IMR-90 (cell line): ENCODE measurements around the gene CYB5B. TPM values are rescaled to one million over a fixed set of nuclear protein-coding genes. Genes with fewer than 3 reads are reported as not detected.

Experiments
- ATAC-seq: fragments of 200-7000 bp; cut with Tn5 transposase; 2 replicates; pipeline ENCODE4 v1.9.1; 2020; ENCODE audit warnings: low read depth, mild to moderate bottlenecking, moderate library complexity
- BruUV-seq: library from RNA; stranded (reverse); fragments of 400-500 nt; replicated peaks from 2 replicates; lab custom pipeline; 2021; lab: Mats Ljungman, UMichigan
- CTCF ChIA-PET: fragments of 300-600 bp; formaldehyde crosslinking; extraction: SDS; loops from one replicate; lab custom pipeline; 2021; ENCODE audit warnings: antibody characterized with exemption; lab: Yijun Ruan, JAX
- POLR2A ChIA-PET: fragments of 300-600 bp; sonication (Branson Sonifier 250); formaldehyde crosslinking; loops from one replicate; lab custom pipeline; 2022; ENCODE audit warnings: antibody characterized with exemption; ENCODE audit not compliant: unreplicated experiment; lab: Charles Lee
- DNase-seq: peaks from one replicate; pipeline ENCODE4 v3.0.0; 2013
- H2AFZ ChIP-seq: replicated peaks from 2 replicates; pipeline ENCODE3; 2013; ENCODE audit warnings: low read length, mild to moderate bottlenecking; ENCODE audit not compliant: poor library complexity
- H2AK5ac ChIP-seq: 2 replicates; pipeline ENCODE4 v1.6.1; 2013; ENCODE audit warnings: low read depth, low read length, inconsistent platforms
- H2AK9ac ChIP-seq: replicated peaks from 2 replicates; pipeline ENCODE3; 2013; ENCODE audit warnings: mild to moderate bottlenecking, low read depth, low read length, moderate library complexity; ENCODE audit not compliant: poor library complexity
- H2BK120ac ChIP-seq: 2 replicates; pipeline ENCODE4 v1.6.1; 2013; ENCODE audit warnings: low read depth, low read length, inconsistent platforms
- H2BK15ac ChIP-seq: 3 replicates; pipeline ENCODE4 v1.6.1; 2013; ENCODE audit warnings: low read depth, low read length, inconsistent platforms
- H2BK20ac ChIP-seq: 2 replicates; pipeline ENCODE4 v1.6.1; 2013; ENCODE audit warnings: low read depth, mild to moderate bottlenecking, inconsistent platforms, low read length, moderate library complexity
- H2BK5ac ChIP-seq: 2 replicates; pipeline ENCODE4 v1.6.1; 2013; ENCODE audit warnings: mild to moderate bottlenecking, low read depth, low read length, inconsistent platforms; ENCODE audit not compliant: poor library complexity, severe bottlenecking
- H3K14ac ChIP-seq: replicated peaks from 2 replicates; pipeline ENCODE4 v1.6.1; 2013; ENCODE audit warnings: low read depth, low read length, inconsistent platforms
- H3K18ac ChIP-seq: 2 replicates; pipeline ENCODE4 v1.6.1; 2013; ENCODE audit warnings: low read depth, low read length, control low read depth
- H3K23ac ChIP-seq: 2 replicates; pipeline ENCODE4 v1.6.1; 2013; ENCODE audit warnings: low read depth, low read length, inconsistent platforms
- H3K27ac ChIP-seq: 2 replicates; pipeline ENCODE4 v1.5.1; 2013; ENCODE audit warnings: mild to moderate bottlenecking, control low read depth, low read length; ENCODE audit not compliant: insufficient read depth
- H3K27me3 ChIP-seq: 2 replicates; pipeline ENCODE4 v1.6.1; 2013; ENCODE audit warnings: low read length; ENCODE audit not compliant: control insufficient read depth, insufficient read depth
- H3K36me3 ChIP-seq: 2 replicates; pipeline ENCODE4 v1.6.1; 2013; ENCODE audit warnings: low read length, mixed read lengths; ENCODE audit not compliant: control insufficient read depth, insufficient read depth
- H3K4ac ChIP-seq: 2 replicates; pipeline ENCODE4 v1.6.1; 2013; ENCODE audit warnings: low read depth, low read length, inconsistent platforms
- H3K4me1 ChIP-seq: 2 replicates; pipeline ENCODE4 v1.6.1; 2013; ENCODE audit warnings: low read length, mixed read lengths; ENCODE audit not compliant: control insufficient read depth, insufficient read depth
- H3K4me2 ChIP-seq: 2 replicates; pipeline ENCODE4 v1.6.1; 2013; ENCODE audit warnings: low read depth, mild to moderate bottlenecking, control low read depth, low read length, moderate library complexity
- H3K4me3 ChIP-seq: 2 replicates; pipeline ENCODE4 v1.5.1; 2013; ENCODE audit warnings: low read depth, mild to moderate bottlenecking, control low read depth, low read length, moderate library complexity; ENCODE audit not compliant: insufficient read depth
- H3K56ac ChIP-seq: 2 replicates; pipeline ENCODE4 v1.6.1; 2013; ENCODE audit warnings: low read length, inconsistent platforms; ENCODE audit not compliant: insufficient read depth; ENCODE audit errors: extremely low read depth
- H3K79me1 ChIP-seq, 2 experiments: 2 replicates each; pipeline ENCODE4 v1.6.1; 2013; ENCODE audit warnings: low read length in 2 of 2, inconsistent platforms in 1 of 2, low read depth in 1 of 2
- H3K9ac ChIP-seq: 2 replicates; pipeline ENCODE4 v1.6.1; 2013; ENCODE audit warnings: low read depth, low read length, control low read depth
- H3K9me1 ChIP-seq: 2 replicates; pipeline ENCODE4 v1.6.1; 2013; ENCODE audit warnings: low read length, inconsistent platforms; ENCODE audit not compliant: insufficient read depth
- H3K9me3 ChIP-seq: 2 replicates; pipeline ENCODE4 v1.6.1; 2013; ENCODE audit warnings: low read length; ENCODE audit not compliant: control insufficient read depth, insufficient read depth
- H4K20me1 ChIP-seq: 2 replicates; pipeline ENCODE4 v1.6.1; 2013; ENCODE audit warnings: low read length, inconsistent platforms; ENCODE audit not compliant: insufficient read depth
- H4K5ac ChIP-seq: 2 replicates; pipeline ENCODE4 v1.6.1; 2013; ENCODE audit warnings: mild to moderate bottlenecking, low read depth, low read length, control low read depth
- H4K8ac ChIP-seq, 2 experiments: 2 replicates each; pipeline ENCODE4 v1.6.1; 2013; ENCODE audit warnings: low read depth in 2 of 2, low read length in 2 of 2, control low read depth in 1 of 2, inconsistent platforms in 1 of 2
- H4K91ac ChIP-seq: 2 replicates; pipeline ENCODE4 v1.6.1; 2013; ENCODE audit warnings: low read depth, low read length, inconsistent platforms; ENCODE audit not compliant: insufficient read depth
- FOS ChIP-seq: fragments of 150-350 bp; IDR thresholded peaks from 2 replicates; pipeline ENCODE4 v1.6.1; 2016; ENCODE audit warnings: low read depth, low read length
- SMC3 ChIP-seq: fragments of 150-350 bp; IDR thresholded peaks from 2 replicates; pipeline ENCODE4 v1.6.1; 2016; ENCODE audit warnings: low read depth, mild to moderate bottlenecking, antibody characterized with exemption, low read length, moderate library complexity
- WGBS, 2 experiments: methylation state at CpG; one replicate each; pipeline versions ENCODE4 v1.1.5 to v1.1.7; 2013; ENCODE audit warnings: missing lambda C conversion rate in 2 of 2; ENCODE audit not compliant: insufficient read length in 1 of 2; ENCODE audit errors: extremely low coverage in 2 of 2; 5-methylcytosine and 5-hydroxymethylcytosine counted together
- dilution Hi-C: fragments of 300-500 bp; cut with HindIII; formaldehyde crosslinking; loops from one replicate; pipeline ENCODE4 v1.14.3; 2018; ENCODE audit warnings: low sequenced_read_pairs; ENCODE audit not compliant: unreplicated experiment
- in situ Hi-C: fragments of 300-500 bp; cut with MboI; formaldehyde crosslinking; loops from 3 replicates; pipeline ENCODE4 v1.14.3; 2019; ENCODE audit warnings: low sequenced_read_pairs, inconsistent platforms, mixed read lengths
- intact Hi-C: fragments of 100-400 bp; cut with micrococcal nuclease; formaldehyde crosslinking; loops from 2 replicates; pipeline ENCODE4 v1.10.0; 2022
- polyA plus RNA-seq, 3 experiments: library from polyadenylated mRNA; depleted of rRNA; stranded (reverse); fragments of >200 nt; gene quantifications; 2 replicates each; pipeline ENCODE4 v1.2.3, GENCODE V29; 2012; ENCODE audit warnings: low replicate concordance in 1 of 3
- total RNA-seq: library from RNA; depleted of rRNA; stranded (reverse); fragments of >200 nt; gene quantifications from 2 replicates; pipeline ENCODE4 v1.2.3, GENCODE V29; 2012

Gene CYB5B
- total and polyA plus RNA-seq, 2 of the 4 experiments (the other 2 are of a cell fraction) = 100 to 102 TPM

- ATAC-seq (peak; percentile 73), DNase-seq (peak; percentile 83)
- Histone ChIP-seq H3K56ac (no peak overlapping the region), H3K9me1 (peaks cover 3% of the 10 kb centered on the region; the same call in 1 of the 2 replicates), H2BK120ac (peak overlapping the region; percentile 54; the same call in 1 of the 2 replicates), H3K27me3 (no peaks in the 10 kb centered on the region), H4K5ac (no peak overlapping the region), H2AK5ac (no peak overlapping the region), H3K4me3 (no peak overlapping the region), H4K91ac (no peak overlapping the region), H3K9me3 (no peaks in the 10 kb centered on the region), H3K4me1 (peaks cover 2% of the 10 kb centered on the region; the same call in 1 of the 2 replicates), H3K9ac (no peak overlapping the region; the same call in 1 of the 2 replicates), H4K20me1 (no peaks in the 10 kb centered on the region), H3K79me1 (no peaks in the 10 kb centered on the region), H3K4ac (no peak overlapping the region; the same call in 1 of the 2 replicates), H2BK15ac (peak overlapping the region; percentile 58; the same call in 1 of the 3 replicates), H3K18ac (peak overlapping the region; percentile 82; the same call in 1 of the 2 replicates), H3K14ac (no peak overlapping the region), H2BK20ac (peak overlapping the region; percentile 40; the same call in 1 of the 2 replicates), H4K8ac (peak overlapping the region in 1 of 2 experiments; percentile 73; a peak in 1 of 4 replicates), H3K4me2 (peak overlapping the region; percentile 81; the same call in 1 of the 2 replicates), H3K27ac (peak overlapping the region; percentile 50), H3K36me3 (no peaks in the 10 kb centered on the region), H2AK9ac (no peak overlapping the region), H2AFZ (no peak overlapping the region), H2BK5ac (peak overlapping the region; percentile 48), H3K23ac (0 out of 2 replicates have a peak overlapping the region, but pooled peaks have one; percentile 4)
- BruUV-seq = no TSS peak
- dilution Hi-C loops (no loop called here), intact Hi-C loops (no loop called here), in situ Hi-C loops (no loop called here)
- CTCF ChIA-PET = interaction anchor here (0.6 to 1.0 kb wide), 2 partner anchors 8 to 12 kb away, joined by 3 read pairs; no protein-coding TSS in a partner anchor
- POLR2A ChIA-PET = no interaction called here
- no CpG with 5 or more reads among the region's 6 CpGs for WGBS, 2 experiments
- TF ChIP-seq SMC3 = no peak
- 0 out of 2 replicates have a peak, but pooled peaks have one; percentile 22 for TF ChIP-seq FOS
These were observed 14.0 kb upstream of the CYB5B start for GRCh38 chr16:69410219-69410990.
